Testis (tissue), 2 donors: Measurements from ENCODE around the gene PDE10A.

ENCODE experiments used
- CTCF ChIP-seq, 3 experiments: fragments of 450-650 bp in 2 of 3; fragments of 200-600 bp in 1 of 3; sonication (generic) in 1 of 3; IDR thresholded peaks; one replicate each; pipeline ENCODE4 v1.5.1; 2016 to 2019; ENCODE audit warnings: antibody characterized with exemption in 3 of 3, mild to moderate bottlenecking in 2 of 3, moderate library complexity in 1 of 3
- POLR2A ChIP-seq: fragments of 450-650 bp; IDR thresholded peaks from one replicate; pipeline ENCODE4 v1.6.1; 2017; ENCODE audit warnings: antibody characterized with exemption, mild to moderate bottlenecking, moderate library complexity

- TF ChIP-seq CTCF (IDR thresholded peaks at IDR 0.05) (no peak), POLR2A (no peak)
Observed at GRCh38 chr6:165634101-165634880, 28.8 kb downstream of the PDE10A start.
